Stimulated activated CD4-positive, alpha-beta T cell treated with anti-CD3 and anti-CD28 coated beads, Interleukin-1b, Interleukin-23, amount 100 ng/mL, for 4 hours (primary cell): ENCODE results near the gene LRRTM2.

Source experiments
- DNase-seq, 2 donors: peaks; one replicate each; pipeline ENCODE4 v3.0.0-alpha.2; 2020; ENCODE audit warnings: low read depth in 2 of 2

Gene LRRTM2

GRCh38 chr5:138883211-138883610 is 8.1 kb upstream of the LRRTM2 start:
- DNase-seq = no peak

GRCh38 chr5:138878437-138879235 is 3.5 kb upstream of the LRRTM2 start:
- DNase-seq = no peak

- DNase-seq = no peak
Observed at GRCh38 chr5:138876811-138877210, 1.7 kb upstream of the LRRTM2 start.

- DNase-seq = no peak
Observed at GRCh38 chr5:138875946-138876345, 811 bp upstream of the LRRTM2 start.

- DNase-seq = no peak
Observed at GRCh38 chr5:138875552-138875875, 379 bp upstream of the LRRTM2 start.

GRCh38 chr5:138874241-138874640 is 894 bp downstream of the LRRTM2 start:
- DNase-seq = no peak

- no peak for DNase-seq
Observed at GRCh38 chr5:138873466-138874221, 1.5 kb downstream of the LRRTM2 start.

GRCh38 chr5:138872841-138873465 is 2.2 kb downstream of the LRRTM2 start:
- no peak for DNase-seq

GRCh38 chr5:138870611-138871010 is 4.5 kb downstream of the LRRTM2 start:
- DNase-seq = no peak

GRCh38 chr5:138869763-138870500 is 5.2 kb downstream of the LRRTM2 start:
- DNase-seq = no peak

- DNase-seq = no peak
Observed at GRCh38 chr5:138869038-138869437, 6.1 kb downstream of the LRRTM2 start.

GRCh38 chr5:138867011-138867410 is 8.1 kb downstream of the LRRTM2 start:
- DNase-seq = no peak

GRCh38 chr5:138853132-138853531 is 22.0 kb downstream of the LRRTM2 start:
- no peak for DNase-seq

- no peak for DNase-seq
Observed at GRCh38 chr5:138850865-138851435, 24.2 kb downstream of the LRRTM2 start.

GRCh38 chr5:138849882-138850281 is 25.3 kb downstream of the LRRTM2 start:
- no peak for DNase-seq

GRCh38 chr5:138849439-138849838 is 25.7 kb downstream of the LRRTM2 start:
- no peak for DNase-seq

- DNase-seq = no peak
Observed at GRCh38 chr5:138844812-138845513, 30.2 kb downstream of the LRRTM2 start.

GRCh38 chr5:138844125-138844461 is 31.0 kb downstream of the LRRTM2 start:
- no peak for DNase-seq

GRCh38 chr5:138843316-138844124 is 31.6 kb downstream of the LRRTM2 start:
- DNase-seq = no peak

GRCh38 chr5:138841531-138841930 is 33.6 kb downstream of the LRRTM2 start:
- no peak for DNase-seq
